ENCODE results near the gene PNKD.

The PNKD gene

DNA sequence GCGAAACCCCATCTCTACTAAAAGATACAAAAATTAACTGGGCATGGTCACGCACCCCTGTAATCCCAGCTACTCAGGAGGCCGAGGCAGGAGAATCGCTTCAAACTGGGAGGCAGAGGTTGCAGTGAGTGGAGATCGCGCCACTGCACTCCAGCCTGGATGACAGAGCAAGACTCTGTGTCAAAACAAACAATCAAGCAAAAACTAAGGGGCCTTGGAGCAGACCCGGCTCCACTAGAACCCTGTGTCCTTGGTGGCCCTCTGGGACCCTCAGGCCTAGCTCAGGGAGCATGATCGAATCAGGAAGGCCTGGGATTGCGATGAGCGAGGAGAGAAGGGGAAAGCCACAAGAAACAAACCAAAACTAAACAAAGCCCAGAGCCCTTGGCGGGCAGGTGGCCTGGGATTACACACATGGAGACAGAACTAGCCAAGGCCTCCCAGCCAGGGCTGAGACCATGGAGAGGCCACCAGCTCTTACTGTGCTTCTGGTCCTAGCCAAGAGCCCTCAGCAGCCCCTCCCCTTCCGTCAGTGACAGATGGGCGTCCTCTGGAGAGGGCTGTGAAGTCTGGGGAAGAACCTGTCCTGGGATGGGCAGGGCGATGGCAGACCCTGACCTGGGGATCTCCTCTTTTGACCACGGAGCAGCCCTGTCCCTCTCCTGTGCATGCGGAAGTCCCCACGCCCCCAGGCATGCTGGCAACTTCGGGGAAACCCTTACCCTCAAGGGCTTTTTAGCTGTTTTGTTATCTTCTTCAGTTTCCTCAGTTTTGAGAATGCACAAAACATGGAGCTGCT is 58.9 kb downstream of the PNKD start:
- TF ChIP-seq ZFX (IDR thresholded peaks at IDR 0.05) = no peak
- TF ChIP-seq, protein P1, sequence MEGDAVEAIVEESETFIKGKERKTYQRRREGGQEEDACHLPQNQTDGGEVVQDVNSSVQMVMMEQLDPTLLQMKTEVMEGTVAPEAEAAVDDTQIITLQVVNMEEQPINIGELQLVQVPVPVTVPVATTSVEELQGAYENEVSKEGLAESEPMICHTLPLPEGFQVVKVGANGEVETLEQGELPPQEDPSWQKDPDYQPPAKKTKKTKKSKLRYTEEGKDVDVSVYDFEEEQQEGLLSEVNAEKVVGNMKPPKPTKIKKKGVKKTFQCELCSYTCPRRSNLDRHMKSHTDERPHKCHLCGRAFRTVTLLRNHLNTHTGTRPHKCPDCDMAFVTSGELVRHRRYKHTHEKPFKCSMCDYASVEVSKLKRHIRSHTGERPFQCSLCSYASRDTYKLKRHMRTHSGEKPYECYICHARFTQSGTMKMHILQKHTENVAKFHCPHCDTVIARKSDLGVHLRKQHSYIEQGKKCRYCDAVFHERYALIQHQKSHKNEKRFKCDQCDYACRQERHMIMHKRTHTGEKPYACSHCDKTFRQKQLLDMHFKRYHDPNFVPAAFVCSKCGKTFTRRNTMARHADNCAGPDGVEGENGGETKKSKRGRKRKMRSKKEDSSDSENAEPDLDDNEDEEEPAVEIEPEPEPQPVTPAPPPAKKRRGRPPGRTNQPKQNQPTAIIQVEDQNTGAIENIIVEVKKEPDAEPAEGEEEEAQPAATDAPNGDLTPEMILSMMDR (conservative IDR thresholded peaks at IDR 0.05) = no peak
- H3K27ac ChIP-seq = no peak overlapping the region

DNA sequence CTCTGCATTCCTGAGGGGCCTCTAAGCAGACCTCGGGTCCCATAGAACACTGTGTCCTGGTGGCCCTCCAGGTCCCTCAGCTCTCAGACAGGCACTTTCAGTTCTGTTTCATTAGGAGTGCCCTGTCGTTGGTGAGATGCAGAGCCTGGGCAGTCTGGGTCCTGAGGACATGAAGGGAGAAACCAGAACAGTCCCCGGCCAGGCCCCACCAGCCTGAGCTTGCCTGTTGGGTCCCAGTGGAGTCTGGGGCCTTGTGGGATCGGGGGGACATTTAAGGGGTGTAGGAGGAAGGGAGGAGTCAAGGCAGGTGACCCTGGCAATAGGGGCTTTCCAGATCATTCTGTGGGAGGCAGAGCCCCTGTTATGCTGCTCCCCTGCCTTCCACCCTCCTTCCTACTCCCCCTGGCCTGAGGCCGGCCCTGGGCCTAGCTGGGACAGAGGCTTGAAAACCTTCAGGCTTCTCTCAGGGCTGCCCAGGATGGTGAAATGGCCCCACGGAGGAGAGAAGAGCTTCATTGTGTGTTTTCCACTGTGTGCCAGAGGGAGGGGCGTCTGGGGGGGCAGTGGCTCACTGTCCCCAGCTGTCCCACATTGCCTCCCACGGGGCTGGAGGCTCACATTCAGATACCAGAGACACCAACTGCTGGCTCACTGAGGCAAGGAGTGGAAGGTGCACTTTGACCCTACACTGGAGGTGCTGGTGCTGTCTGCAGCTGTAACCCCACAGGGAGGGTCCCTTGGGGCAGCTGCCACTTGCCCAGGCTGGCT is 59.7 kb downstream of the PNKD start:
- no peak overlapping the region for H3K27ac ChIP-seq
- TF ChIP-seq, protein P1 (conservative IDR thresholded peaks at IDR 0.05) = no peak
- TF ChIP-seq ZFX (IDR thresholded peaks at IDR 0.05) = no peak

DNA sequence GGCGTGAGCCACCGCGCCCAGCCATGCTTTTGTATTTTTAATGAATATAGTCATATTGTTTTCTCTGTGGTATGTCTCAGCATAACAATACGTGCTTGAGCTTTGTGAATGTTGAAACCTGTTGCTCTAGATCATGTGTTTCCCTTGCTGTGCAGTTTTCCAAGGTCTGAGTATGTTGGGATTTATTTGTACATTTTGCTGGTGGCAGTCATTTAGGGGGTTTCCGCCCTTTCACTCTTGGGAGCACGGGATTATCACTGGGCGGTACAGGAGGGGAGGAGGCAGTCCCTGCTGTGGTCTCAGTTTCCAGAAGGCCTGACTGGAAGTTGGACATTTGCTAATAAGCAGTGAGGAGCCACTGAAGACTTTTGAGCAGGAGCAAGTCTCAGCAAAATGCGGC is 61.4 kb downstream of the PNKD start:
- no peak overlapping the region for H3K27ac ChIP-seq
- TF ChIP-seq ZFX (IDR thresholded peaks at IDR 0.05) = no peak
- TF ChIP-seq, protein P1 (conservative IDR thresholded peaks at IDR 0.05) = no peak

DNA sequence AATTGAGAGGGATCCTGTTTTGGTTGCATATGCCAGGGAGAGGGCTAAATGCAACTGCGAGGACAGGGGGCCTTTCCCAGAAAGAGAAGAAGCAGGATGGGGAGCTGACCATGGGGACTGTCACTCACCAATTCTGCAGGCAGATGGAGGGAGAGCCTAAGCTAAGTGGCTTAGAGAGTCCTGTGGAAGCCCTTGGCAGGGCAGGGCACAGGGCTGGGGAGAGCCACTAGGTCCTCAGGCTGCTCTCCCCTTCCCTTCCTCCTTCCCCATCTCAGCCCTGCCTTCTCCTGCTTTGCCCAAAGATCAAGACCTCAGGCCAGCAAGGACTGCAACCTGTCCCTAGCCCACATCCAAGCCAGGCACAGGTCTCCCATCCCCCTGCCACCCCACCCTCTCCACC is 62.0 kb downstream of the PNKD start:
- H3K27ac ChIP-seq = no peak overlapping the region
- TF ChIP-seq, protein P1 (conservative IDR thresholded peaks at IDR 0.05) = no peak
- no peak for TF ChIP-seq ZFX (IDR thresholded peaks at IDR 0.05)

DNA sequence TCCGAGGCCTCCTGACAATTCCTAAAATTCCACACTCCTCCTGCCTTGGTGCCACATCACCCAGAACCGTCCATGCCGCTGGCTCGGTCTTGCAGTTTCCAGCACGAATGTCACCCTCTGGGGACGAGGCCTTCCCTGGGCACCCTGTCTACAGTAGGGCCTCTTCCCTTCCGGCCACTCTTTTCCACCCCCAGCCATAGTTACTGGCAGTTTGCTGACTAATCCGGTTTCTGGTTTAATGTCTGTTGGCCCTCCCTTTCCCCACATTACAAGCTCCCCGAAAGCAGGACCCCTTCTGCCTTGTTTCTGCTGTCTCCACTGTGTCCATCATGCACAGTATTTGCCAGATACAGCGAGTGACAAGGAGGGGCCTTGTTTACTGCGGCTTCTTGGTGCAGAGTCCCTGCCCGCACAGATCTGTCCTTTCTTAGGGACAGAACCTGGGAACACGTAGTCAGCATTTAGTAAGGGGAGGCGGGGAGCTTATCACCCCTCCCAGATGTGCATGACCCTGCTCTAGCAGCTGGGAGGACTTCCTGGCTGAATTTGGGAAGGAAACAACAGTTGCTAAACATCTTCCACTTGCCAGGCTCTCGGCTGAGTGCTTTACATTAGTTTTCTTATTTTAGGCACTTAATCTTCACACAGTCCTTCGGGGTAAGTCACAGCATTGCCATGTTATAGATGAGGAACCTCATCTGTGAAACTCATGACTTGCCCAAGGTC is 62.8 kb downstream of the PNKD start:
- TF ChIP-seq ZFX (IDR thresholded peaks at IDR 0.05) = no peak
- TF ChIP-seq, protein P1 (conservative IDR thresholded peaks at IDR 0.05) = no peak
- no peak overlapping the region for H3K27ac ChIP-seq

DNA sequence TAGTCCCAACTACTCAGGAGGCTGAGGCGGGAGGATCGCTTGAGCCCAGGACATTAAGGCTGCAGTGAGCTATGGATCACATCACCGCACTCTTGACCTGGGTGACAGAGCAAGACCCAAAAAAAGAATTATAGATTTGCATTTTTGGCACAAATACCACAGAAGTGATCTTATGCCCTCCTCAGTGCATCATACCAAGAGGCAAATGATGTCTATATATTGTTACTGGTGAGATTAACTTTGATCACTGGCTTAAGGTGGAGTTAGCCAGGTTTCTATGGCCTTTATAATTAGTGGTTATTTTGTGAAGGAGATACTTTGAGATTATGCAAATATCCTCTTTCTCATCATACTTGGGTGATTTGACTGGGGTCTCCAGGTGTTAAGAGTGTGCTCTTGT is 64.2 kb downstream of the PNKD start:
- TF ChIP-seq, protein P1 (conservative IDR thresholded peaks at IDR 0.05) = no peak
- no peak for TF ChIP-seq ZFX (IDR thresholded peaks at IDR 0.05)
- no peak overlapping the region for H3K27ac ChIP-seq

All from C4-2B (cell line).